NB4 (cell line): ENCODE results near the gene SPTAN1.

Source experiments
- POLR2A ChIP-seq: IDR thresholded peaks from 2 replicates; pipeline ENCODE4 v1.6.1; 2011; ENCODE audit warnings: mild to moderate bottlenecking; ENCODE audit not compliant: insufficient read length; ENCODE audit errors: extremely low read depth
- TF ChIP-seq, protein P1 (sequence below): IDR thresholded peaks from one replicate; pipeline ENCODE4 v1.5.1; 2012; ENCODE audit warnings: low read depth, low read length

DNA sequence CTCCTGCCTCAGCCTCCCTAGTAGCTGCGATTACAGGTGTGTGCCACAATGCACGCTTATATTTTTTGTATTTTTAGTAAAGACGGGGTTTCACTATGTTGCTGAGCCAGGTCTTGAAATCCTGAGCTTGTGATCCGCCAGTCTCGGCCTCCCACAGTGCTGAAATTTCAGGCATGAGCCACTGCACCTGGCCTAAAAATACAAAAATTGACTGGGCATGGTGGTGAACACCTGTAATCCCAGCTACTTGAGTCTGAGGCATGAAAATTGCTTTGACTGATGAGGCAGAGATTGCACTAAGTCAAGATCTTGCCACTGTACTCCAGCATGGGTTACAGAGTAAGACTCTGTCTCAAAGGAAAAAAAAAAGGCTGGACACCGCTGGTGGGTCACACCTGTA is 117.4 kb downstream of the SPTAN1 start:
- TF ChIP-seq, protein P1, sequence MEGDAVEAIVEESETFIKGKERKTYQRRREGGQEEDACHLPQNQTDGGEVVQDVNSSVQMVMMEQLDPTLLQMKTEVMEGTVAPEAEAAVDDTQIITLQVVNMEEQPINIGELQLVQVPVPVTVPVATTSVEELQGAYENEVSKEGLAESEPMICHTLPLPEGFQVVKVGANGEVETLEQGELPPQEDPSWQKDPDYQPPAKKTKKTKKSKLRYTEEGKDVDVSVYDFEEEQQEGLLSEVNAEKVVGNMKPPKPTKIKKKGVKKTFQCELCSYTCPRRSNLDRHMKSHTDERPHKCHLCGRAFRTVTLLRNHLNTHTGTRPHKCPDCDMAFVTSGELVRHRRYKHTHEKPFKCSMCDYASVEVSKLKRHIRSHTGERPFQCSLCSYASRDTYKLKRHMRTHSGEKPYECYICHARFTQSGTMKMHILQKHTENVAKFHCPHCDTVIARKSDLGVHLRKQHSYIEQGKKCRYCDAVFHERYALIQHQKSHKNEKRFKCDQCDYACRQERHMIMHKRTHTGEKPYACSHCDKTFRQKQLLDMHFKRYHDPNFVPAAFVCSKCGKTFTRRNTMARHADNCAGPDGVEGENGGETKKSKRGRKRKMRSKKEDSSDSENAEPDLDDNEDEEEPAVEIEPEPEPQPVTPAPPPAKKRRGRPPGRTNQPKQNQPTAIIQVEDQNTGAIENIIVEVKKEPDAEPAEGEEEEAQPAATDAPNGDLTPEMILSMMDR = no peak
- no peak for TF ChIP-seq POLR2A
